ENCODE data around the gene CNTN5. TPM values are rescaled to one million over a fixed set of nuclear protein-coding genes. Genes with fewer than 3 reads are reported as not detected.

Gene CNTN5
- total RNA-seq, 4 donors from 2014 or later: 0.51 to 2.3 (median 0.58) TPM; not detected in 1

DNA sequence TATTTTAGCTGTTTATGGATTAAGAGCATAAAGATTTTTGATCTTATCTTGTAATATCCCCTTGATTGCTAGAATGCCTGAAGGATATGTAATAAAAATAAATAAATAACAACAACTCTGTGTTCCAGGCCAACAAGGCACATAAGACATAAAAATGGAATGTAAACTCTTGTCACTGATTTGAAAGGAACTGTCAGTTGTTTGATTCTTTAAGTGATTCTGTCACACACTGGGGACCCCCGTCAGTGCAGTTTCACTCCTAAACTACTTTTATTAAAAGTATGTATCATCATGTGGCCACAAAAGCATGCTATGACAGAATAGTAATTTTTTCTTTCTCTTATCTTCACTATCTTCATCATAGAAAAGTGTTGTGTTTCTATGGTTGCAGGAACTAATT, 572.4 kb downstream of the CNTN5 start:
- no peaks in the 10 kb centered on the region for H3K27me3 ChIP-seq
- H3K4me3 ChIP-seq: no peak overlapping the region
- TF ChIP-seq, protein P1, sequence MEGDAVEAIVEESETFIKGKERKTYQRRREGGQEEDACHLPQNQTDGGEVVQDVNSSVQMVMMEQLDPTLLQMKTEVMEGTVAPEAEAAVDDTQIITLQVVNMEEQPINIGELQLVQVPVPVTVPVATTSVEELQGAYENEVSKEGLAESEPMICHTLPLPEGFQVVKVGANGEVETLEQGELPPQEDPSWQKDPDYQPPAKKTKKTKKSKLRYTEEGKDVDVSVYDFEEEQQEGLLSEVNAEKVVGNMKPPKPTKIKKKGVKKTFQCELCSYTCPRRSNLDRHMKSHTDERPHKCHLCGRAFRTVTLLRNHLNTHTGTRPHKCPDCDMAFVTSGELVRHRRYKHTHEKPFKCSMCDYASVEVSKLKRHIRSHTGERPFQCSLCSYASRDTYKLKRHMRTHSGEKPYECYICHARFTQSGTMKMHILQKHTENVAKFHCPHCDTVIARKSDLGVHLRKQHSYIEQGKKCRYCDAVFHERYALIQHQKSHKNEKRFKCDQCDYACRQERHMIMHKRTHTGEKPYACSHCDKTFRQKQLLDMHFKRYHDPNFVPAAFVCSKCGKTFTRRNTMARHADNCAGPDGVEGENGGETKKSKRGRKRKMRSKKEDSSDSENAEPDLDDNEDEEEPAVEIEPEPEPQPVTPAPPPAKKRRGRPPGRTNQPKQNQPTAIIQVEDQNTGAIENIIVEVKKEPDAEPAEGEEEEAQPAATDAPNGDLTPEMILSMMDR (IDR thresholded peaks at IDR 0.05): no peak
- no peak for TF ChIP-seq POLR2A (IDR thresholded peaks at IDR 0.05)
- H3K4me1 ChIP-seq: no peaks in the 10 kb centered on the region
- no peaks in the 10 kb centered on the region for H3K9me3 ChIP-seq
- H3K27ac ChIP-seq: no peak overlapping the region
- DNase-seq: no peak
- intact Hi-C loops (cut with DNase I; ENCODE audit: low total_unique reads): no loop called here
- no peaks in the 10 kb centered on the region for H3K36me3 ChIP-seq

DNA sequence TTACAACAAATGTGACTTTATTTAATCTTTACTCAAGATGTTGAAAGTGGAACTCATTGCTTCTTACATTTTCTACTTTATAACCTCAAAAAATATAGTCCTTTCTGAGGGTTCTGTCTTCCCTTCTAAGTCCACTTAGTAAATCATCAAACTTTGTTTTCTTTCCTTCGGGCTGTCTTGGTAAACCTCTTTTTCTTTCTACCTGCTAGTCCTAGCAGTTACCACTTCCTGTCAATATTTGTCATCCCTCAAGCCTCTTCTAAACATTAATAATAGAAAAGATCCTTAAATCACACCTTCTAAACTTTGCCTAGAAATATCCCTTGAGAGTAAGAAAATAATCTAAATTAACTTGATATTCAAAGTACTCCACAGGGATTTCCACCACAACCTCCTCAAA, 580.4 kb downstream of the CNTN5 start:
- no peak for DNase-seq
- Histone ChIP-seq H3K27ac (no peak overlapping the region), H3K4me3 (no peak overlapping the region), H3K4me1 (no peaks in the 10 kb centered on the region), H3K36me3 (no peaks in the 10 kb centered on the region), H3K27me3 (no peaks in the 10 kb centered on the region), H3K9me3 (no peaks in the 10 kb centered on the region)
- intact Hi-C loops (cut with DNase I; ENCODE audit: low total_unique reads): no loop called here
- TF ChIP-seq POLR2A (IDR thresholded peaks at IDR 0.05): no peak
- TF ChIP-seq, protein P1 (IDR thresholded peaks at IDR 0.05): no peak

DNA sequence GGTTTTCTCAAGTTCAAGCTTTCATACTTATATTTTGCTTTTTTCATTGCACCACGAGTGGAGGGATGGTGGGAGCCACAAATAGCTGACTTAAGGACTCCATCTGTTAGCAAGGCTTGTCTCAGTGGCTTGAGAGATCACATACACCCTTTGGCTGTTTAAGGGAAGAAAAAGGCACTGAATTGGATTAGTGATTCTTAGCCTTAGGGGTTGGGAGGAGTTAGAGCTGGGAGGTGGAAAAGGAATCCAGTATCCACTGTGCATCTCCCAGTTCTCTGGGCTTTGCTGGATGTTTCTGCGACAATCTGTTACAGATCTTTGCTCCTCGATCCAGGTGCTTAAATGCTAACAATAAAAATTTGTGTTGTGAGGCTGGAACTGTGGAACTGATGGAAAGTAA, 593.6 kb downstream of the CNTN5 start:
- Histone ChIP-seq H3K4me3 (no peak overlapping the region), H3K27me3 (no peaks in the 10 kb centered on the region), H3K27ac (no peak overlapping the region), H3K36me3 (no peaks in the 10 kb centered on the region), H3K4me1 (no peaks in the 10 kb centered on the region), H3K9me3 (no peaks in the 10 kb centered on the region)
- intact Hi-C loops (cut with DNase I; ENCODE audit: low total_unique reads): no loop called here
- no peak for DNase-seq
- no peak for TF ChIP-seq POLR2A (IDR thresholded peaks at IDR 0.05)
- TF ChIP-seq, protein P1 (IDR thresholded peaks at IDR 0.05): no peak

DNA sequence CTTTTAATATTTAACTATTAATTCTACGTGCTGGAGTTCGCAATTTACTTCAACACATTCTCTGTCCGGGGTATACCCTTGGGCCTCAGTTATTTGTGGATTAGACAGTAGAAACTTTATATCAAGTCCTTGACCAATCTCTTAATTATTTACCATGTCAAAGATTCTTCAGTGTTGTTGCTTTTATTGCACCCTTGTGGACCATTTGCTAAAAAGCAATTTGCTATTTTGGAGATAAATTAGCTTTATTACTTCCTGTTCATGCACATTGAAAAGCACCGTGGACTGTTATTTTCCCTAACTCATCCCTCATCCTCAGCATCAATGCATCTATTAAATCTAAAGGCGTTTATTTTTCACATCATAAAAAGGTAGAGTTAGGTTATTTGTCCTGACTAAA, 609.9 kb downstream of the CNTN5 start:
- Histone ChIP-seq H3K4me1 (no peaks in the 10 kb centered on the region), H3K27me3 (no peaks in the 10 kb centered on the region), H3K9me3 (no peaks in the 10 kb centered on the region), H3K27ac (no peak overlapping the region), H3K36me3 (no peaks in the 10 kb centered on the region), H3K4me3 (no peak overlapping the region)
- DNase-seq: no peak
- TF ChIP-seq, protein P1 (IDR thresholded peaks at IDR 0.05): no peak
- TF ChIP-seq POLR2A (IDR thresholded peaks at IDR 0.05): no peak
- intact Hi-C loops (cut with DNase I; ENCODE audit: low total_unique reads): no loop called here

DNA sequence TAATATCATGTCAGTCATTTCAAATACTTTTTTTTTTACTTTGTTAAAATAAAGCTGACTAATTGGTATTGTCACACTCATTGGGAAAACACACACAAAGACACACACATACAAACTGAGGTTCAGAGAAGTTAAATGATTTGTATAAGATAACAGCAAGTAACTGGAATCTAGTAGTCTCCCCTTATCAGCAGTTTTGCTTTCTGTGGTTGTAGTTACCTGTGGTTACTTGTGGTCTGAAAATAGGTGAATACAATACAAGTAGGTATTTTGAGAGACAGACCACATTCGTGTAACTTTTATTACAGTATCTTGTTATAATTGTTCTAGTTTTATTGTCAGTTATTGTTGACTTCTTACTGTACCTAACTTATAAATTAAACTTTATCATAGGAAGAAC, 610.9 kb downstream of the CNTN5 start:
- no peak overlapping the region for H3K27ac ChIP-seq
- no peak for DNase-seq
- no peaks in the 10 kb centered on the region for H3K36me3 ChIP-seq
- intact Hi-C loops (cut with DNase I; ENCODE audit: low total_unique reads): no loop called here
- no peaks in the 10 kb centered on the region for H3K4me1 ChIP-seq
- no peak overlapping the region for H3K4me3 ChIP-seq
- H3K27me3 ChIP-seq: no peaks in the 10 kb centered on the region
- TF ChIP-seq, protein P1 (IDR thresholded peaks at IDR 0.05): no peak
- no peak for TF ChIP-seq POLR2A (IDR thresholded peaks at IDR 0.05)
- H3K9me3 ChIP-seq: no peaks in the 10 kb centered on the region

All from uterus (tissue), 4 donors.